OCI-M2 (cell line): ENCODE data around the gene PCDHGA3.
"Not testable (repeated sequence)": the region's sequence is repeated elsewhere in the genome, so short reads cannot be mapped to it uniquely, and the experiment has no call there.

ENCODE experiments used
- DNase-seq: peaks from one replicate; lab custom pipeline; 2025; ENCODE audit not compliant: unreplicated experiment; lab: John Stamatoyannopoulos, UW

PCDHGA3 gene

GRCh38 chr5:141346017-141346416 is 2.4 kb downstream of the PCDHGA3 start:
- DNase-seq, result not testable (repeated sequence)

DNA sequence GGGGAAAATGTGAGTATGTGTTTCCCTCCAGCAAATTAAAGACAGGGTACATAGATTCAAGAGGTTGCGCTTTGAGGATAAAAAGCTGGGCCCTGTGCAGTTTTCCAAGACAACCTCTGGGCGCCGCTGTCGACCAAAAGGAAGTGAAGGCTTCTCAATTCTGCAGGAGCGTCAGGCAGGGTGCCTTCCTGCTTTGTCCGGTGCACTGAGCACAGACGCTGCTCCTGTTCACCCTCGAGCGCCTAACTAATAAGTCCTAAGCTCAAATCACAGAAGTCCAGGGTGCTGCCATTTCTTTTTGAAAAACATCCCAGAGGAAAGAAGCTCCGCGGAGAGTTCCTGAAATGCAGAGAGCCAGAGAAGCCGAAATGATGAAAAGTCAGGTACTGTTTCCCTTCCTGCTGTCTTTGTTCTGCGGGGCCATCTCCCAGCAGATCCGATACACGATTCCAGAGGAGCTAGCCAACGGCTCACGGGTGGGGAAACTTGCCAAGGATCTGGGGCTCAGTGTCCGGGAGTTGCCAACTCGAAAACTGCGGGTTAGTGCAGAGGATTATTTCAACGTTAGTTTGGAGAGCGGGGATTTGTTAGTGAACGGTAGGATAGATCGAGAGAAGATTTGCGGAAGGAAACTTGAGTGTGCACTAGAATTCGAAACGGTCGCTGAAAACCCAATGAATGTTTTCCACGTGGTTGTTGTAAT is 6.4 kb downstream of the PCDHGA3 start, which contains the start of gene PCDHGB1:
Gene PCDHGB1 (plus strand): TSS at position 183 of the 703 bp plus-strand sequence. CDS start 162 bp downstream, at position 345.
- DNase-seq, result no peak

- no peak for DNase-seq
Measured at GRCh38 chr5:141351591-141351990, 8.0 kb downstream of the PCDHGA3 start.

GRCh38 chr5:141354900-141355469 is 11.4 kb downstream of the PCDHGA3 start, which contains the start of gene PCDHGA4:
PCDHGA4 (plus strand) TSS chr5:141355021; CDS start chr5:141355108, 87 bp downstream.
- no peak for DNase-seq

DNA sequence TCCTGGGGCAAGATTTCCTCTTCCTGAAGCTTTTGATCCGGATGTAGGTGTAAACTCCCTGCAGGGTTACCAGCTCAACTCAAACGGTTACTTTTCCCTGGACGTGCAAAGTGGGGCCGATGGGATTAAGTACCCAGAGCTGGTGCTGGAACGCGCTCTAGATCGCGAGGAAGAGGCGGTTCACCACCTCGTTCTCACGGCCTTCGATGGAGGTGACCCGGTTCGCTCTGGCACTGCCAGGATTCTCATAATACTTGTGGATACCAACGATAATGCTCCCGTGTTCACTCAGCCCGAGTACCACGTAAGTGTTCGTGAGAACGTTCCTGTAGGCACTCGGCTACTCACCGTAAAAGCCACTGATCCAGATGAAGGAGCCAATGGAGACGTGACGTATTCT is 12.0 kb downstream of the PCDHGA3 start:
- DNase-seq, result no peak

DNA sequence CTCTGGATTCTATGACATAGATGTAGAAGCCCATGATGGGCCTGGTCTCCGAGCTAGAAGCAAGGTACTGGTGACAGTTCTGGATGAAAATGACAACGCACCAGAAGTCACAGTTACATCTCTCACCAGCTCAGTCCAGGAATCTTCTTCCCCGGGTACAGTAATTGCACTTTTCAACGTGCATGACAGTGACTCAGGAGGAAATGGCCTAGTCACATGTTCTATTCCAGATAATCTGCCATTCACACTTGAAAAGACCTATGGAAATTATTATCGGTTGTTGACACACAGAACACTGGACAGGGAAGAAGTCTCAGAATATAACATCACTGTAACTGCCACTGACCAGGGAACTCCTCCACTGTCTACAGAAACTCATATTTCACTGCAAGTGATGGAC is 12.5 kb downstream of the PCDHGA3 start:
- no peak for DNase-seq

DNA sequence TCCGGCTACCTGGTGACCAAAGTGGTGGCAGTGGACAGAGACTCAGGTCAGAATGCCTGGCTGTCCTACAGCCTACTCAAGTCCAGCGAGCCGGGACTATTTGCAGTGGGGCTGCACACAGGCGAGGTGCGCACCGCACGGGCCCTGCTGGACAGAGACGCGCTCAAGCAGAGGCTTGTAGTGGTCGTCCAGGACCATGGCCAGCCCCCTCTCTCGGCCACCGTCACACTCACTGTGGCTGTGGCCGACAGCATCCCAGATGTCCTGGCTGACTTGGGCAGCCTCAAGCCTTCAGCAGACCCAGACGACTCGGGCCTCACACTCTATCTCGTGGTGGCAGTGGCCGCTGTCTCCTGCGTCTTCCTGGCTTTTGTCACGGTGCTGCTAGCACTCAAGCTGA is 13.3 kb downstream of the PCDHGA3 start:
- no peak for DNase-seq

DNA sequence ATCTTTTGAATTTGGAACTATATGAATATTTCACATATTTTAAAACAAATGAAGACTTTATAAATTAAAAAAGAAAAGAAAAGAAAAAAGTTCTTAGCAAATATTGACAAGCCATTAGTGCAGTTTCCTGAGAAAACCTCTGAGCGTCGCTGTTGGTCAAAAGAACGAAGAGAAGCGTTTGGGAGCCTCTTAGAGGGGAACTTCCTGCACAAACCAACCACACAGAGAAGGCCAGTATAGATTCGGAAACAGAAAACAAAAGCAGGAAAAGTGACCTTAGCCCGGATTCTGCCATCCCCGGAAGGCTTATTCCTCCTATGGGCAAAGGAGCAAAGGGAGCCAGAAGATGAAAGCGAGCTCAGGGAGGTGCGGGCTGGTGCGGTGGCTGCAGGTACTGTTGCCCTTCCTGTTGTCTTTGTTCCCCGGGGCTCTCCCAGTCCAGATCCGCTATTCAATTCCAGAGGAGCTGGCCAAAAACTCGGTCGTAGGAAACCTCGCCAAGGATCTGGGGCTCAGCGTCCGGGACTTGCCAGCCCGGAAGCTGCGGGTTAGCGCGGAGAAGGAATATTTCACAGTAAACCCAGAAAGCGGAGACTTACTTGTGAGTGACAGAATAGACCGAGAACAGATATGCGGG is 16.3 kb downstream of the PCDHGA3 start, which contains the start of gene PCDHGB2:
Gene PCDHGB2 (plus strand): TSS at position 205 of the 637 bp plus-strand sequence. CDS start 142 bp downstream, at position 347.
- no peak for DNase-seq

GRCh38 chr5:141360685-141361084 is 17.1 kb downstream of the PCDHGA3 start:
- no peak for DNase-seq

DNA sequence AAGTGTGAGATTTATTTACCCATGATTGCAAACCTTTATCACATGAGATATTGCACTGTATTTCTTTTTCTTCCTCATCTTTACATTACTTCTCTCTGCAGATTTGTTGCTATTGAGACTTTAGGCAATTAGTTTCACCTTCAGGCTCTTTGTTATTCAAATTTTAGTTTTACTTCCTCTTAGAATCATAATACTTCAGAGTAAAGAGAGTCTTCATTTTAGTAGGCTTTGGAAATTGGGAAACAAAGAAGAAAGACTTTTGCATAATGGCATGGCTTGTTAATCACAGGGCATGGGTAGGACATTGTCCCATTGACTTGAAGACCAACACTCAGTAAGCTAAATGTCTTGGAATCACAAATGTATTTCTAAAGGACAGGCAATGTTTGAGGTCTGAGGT is 19.1 kb downstream of the PCDHGA3 start:
- DNase-seq, result no peak

DNA sequence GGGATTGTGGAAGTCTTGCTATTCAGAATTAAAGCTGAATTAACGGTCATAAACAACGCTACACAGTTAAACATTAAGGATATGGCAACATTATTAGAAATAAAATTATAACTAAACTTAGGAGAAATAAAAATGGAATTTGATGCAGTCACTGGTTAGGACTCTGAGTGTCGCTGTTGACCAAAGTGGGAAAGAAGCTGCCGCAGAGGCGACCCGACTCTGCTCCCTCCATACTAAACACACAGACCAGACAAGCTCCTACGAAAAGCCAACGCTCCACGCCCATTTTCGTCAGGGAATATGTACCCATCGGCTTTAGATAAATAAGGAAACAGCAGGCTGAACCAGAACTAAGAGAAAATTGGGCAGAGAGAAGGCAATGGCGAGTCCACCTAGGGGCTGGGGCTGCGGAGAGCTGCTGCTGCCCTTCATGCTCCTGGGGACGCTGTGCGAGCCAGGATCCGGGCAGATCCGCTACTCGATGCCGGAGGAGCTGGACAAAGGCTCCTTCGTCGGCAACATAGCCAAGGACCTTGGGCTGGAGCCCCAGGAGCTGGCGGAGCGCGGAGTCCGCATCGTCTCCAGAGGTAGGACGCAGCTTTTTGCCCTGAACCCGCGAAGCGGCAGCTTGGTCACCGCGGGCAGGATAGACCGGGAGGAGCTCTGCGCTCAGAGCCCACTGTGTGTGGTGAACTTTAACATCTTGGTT is 20.5 kb downstream of the PCDHGA3 start, which contains the start of gene PCDHGA5:
Gene PCDHGA5 (plus strand): TSS at position 211 of the 709 bp plus-strand sequence. CDS start 169 bp downstream, at position 380.
- DNase-seq, result no peak

GRCh38 chr5:141366016-141366896 is 22.6 kb downstream of the PCDHGA3 start:
- no peak for DNase-seq

DNA sequence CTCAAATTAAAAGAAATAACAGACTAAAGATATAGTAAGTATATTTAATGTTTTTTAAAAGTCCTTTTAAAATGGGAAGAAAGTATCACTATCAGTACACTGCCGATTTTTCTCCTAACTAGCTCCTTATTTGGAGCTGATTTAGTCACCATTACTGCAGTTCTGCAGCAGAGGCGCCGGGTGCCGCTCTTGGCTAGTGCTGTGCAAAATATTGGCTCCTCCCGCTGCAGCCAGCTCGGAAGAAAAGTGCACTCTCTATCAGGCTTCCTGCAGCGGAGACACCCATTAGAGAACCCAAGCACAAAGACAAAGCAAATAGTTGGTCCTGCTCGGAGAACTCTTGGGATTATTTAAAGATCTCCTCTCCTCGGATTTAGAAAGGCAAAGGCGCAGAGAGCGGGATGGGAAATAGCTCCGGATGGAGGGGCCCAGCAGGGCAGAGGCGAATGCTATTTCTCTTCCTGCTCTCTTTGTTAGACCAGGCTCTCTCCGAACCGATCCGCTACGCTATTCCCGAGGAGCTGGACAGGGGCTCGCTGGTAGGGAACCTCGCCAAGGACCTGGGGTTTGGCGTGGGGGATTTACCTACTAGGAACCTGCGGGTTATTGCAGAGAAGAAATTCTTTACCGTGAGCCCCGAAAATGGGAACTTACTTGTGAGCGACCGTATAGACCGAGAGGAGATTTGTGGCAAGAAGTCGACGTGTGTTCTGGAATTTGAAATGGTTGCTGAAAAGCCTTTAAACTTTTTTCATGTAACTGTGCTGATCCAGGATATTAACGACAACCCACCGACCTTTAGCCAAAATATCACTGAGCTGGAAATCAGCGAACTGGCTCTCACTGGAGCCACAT is 26.6 kb downstream of the PCDHGA3 start, which contains the start of gene PCDHGB3:
Gene PCDHGB3 (plus strand): TSS at position 249 of the 855 bp plus-strand sequence. CDS start 153 bp downstream, at position 402.
- DNase-seq, result no peak

- DNase-seq, result no peak
Measured at GRCh38 chr5:141371572-141372475, 28.2 kb downstream of the PCDHGA3 start.

GRCh38 chr5:141373673-141374317 is 30.2 kb downstream of the PCDHGA3 start, which contains the start of gene PCDHGA6:
PCDHGA6 (plus strand) TSS chr5:141373891; CDS start chr5:141374084, 193 bp downstream.
- no peak for DNase-seq

GRCh38 chr5:141374627-141375026 is 31.0 kb downstream of the PCDHGA3 start:
- no peak for DNase-seq

- DNase-seq, result not testable (repeated sequence)
Measured at GRCh38 chr5:141375444-141376155, 32.0 kb downstream of the PCDHGA3 start.
